Endothelial cell of umbilical vein (primary cell): ENCODE results near the gene GPBP1L1. TPM values are rescaled to one million over a fixed set of nuclear protein-coding genes. Genes with fewer than 3 reads are reported as not detected.

Experiments
- BruUV-seq: library from RNA; stranded (reverse); fragments of 400-500 nt; replicated peaks from 2 replicates; lab custom pipeline; 2021; lab: Mats Ljungman, UMichigan
- CTCF ChIA-PET: fragments of 300-600, 350-600 bp; sonication (Branson Sonifier 250); formaldehyde crosslinking; loops from one replicate; lab custom pipeline; 2021; ENCODE audit warnings: antibody characterized with exemption, inconsistent platforms; lab: Charles Lee
- POLR2A ChIA-PET: fragments of 300-600, 350-600 bp; sonication (Branson Sonifier 250); formaldehyde crosslinking; loops from one replicate; lab custom pipeline; 2021; ENCODE audit warnings: antibody characterized with exemption, inconsistent platforms; lab: Charles Lee
- DNase-seq: peaks from one replicate; pipeline ENCODE4 v3.0.0-alpha.2; 2011; ENCODE audit warnings: low read depth, low spot score
- FAIRE-seq: peaks from 2 replicates; lab custom pipeline; 2011; peaks lifted over from hg19 to GRCh38; lab: Jason Lieb, UNC
- H2AFZ ChIP-seq: 2 replicates; pipeline ENCODE4 v1.6.0; 2012; ENCODE audit warnings: low read depth, low read length, control low read depth, inconsistent platforms
- H3K27ac ChIP-seq: 2 replicates; pipeline ENCODE4 v1.5.1; 2011; ENCODE audit warnings: low read depth, mild to moderate bottlenecking, control low read depth, low read length, moderate library complexity; ENCODE audit not compliant: insufficient read depth
- H3K27me3 ChIP-seq, 2 experiments: 2 replicates each; pipeline versions ENCODE4 v1.6.0 to v1.6.1; 2011; ENCODE audit warnings: low read length in 2 of 2, mixed read lengths in 1 of 2; ENCODE audit not compliant: control insufficient read depth in 2 of 2, insufficient read depth in 2 of 2
- H3K36me3 ChIP-seq, 2 experiments: 2 replicates in 1 of 2; 3 replicates in 1 of 2; pipeline ENCODE4 v1.5.1; 2011; ENCODE audit warnings: low read length in 2 of 2, mild to moderate bottlenecking in 1 of 2, moderate library complexity in 1 of 2; ENCODE audit not compliant: control insufficient read depth in 2 of 2, insufficient read depth in 2 of 2; ENCODE audit errors: extremely low read depth in 1 of 2
- H3K4me1 ChIP-seq: 3 replicates; pipeline ENCODE4 v1.5.1; 2011; ENCODE audit warnings: mild to moderate bottlenecking, low read length; ENCODE audit not compliant: control insufficient read depth, insufficient read depth; ENCODE audit errors: extremely low read depth
- H3K4me2 ChIP-seq: 2 replicates; pipeline ENCODE4 v1.6.1; 2011; ENCODE audit warnings: low read length, control low read depth, mixed read lengths; ENCODE audit not compliant: insufficient read depth
- H3K4me3 ChIP-seq, 3 experiments: fragments of 200-600 bp in 1 of 3; sonication (generic), shearing (Covaris generic) in 1 of 3; replicated peaks in 1 of 3; 2 replicates each; pipeline ENCODE4 v1.5.1; 2011 to 2016; ENCODE audit warnings: control low read depth in 3 of 3, low read length in 3 of 3, mild to moderate bottlenecking in 2 of 3, inconsistent platforms in 1 of 3, low read depth in 1 of 3, moderate library complexity in 1 of 3; ENCODE audit not compliant: insufficient read depth in 1 of 3
- H3K79me2 ChIP-seq: 2 replicates; pipeline ENCODE4 v1.6.0; 2012; ENCODE audit warnings: low read length, inconsistent platforms; ENCODE audit not compliant: control insufficient read depth, insufficient read depth
- H3K9ac ChIP-seq: replicated peaks from 2 replicates; pipeline ENCODE3; 2011; ENCODE audit warnings: low read length, control low read depth; ENCODE audit not compliant: insufficient read depth; ENCODE audit errors: extremely low read depth
- H3K9me1 ChIP-seq: replicated peaks from 3 replicates; pipeline ENCODE4 v1.6.0; 2011; ENCODE audit warnings: mild to moderate bottlenecking, low read length; ENCODE audit not compliant: control insufficient read depth, insufficient read depth; ENCODE audit errors: extremely low read depth
- H3K9me3 ChIP-seq: replicated peaks from 2 replicates; pipeline ENCODE4 v1.5.1; 2012; ENCODE audit warnings: low read length, inconsistent platforms; ENCODE audit not compliant: control insufficient read depth, insufficient read depth
- H4K20me1 ChIP-seq: replicated peaks from 2 replicates; pipeline ENCODE3; 2011; ENCODE audit warnings: mild to moderate bottlenecking, low read length; ENCODE audit not compliant: control insufficient read depth, insufficient read depth; ENCODE audit errors: extremely low read depth
- CTCF ChIP-seq, 2 donors: IDR thresholded peaks; 1 replicate in 1 of 2; 2 replicates in 1 of 2; pipeline ENCODE4 v1.5.1; 2011; ENCODE audit warnings: low read length in 2 of 2, mild to moderate bottlenecking in 2 of 2, moderate library complexity in 2 of 2, control low read depth in 1 of 2, inconsistent platforms in 1 of 2, low read depth in 1 of 2; ENCODE audit not compliant: insufficient read depth in 1 of 2; ENCODE audit errors: extremely low read depth in 1 of 2
- EZH2 ChIP-seq: IDR thresholded peaks from 2 replicates; pipeline ENCODE4 v1.6.1; 2012; ENCODE audit warnings: borderline replicate concordance, low read depth, mild to moderate bottlenecking, moderate library complexity, low read length, inconsistent platforms; ENCODE audit not compliant: severe bottlenecking
- FOS ChIP-seq: IDR thresholded peaks from 2 replicates; pipeline ENCODE4 v1.6.1; 2011; ENCODE audit warnings: mild to moderate bottlenecking, low read length, moderate library complexity, borderline replicate concordance; ENCODE audit not compliant: insufficient read depth
- GATA2 ChIP-seq: IDR thresholded peaks from 2 replicates; pipeline ENCODE4 v1.7.0; 2011; ENCODE audit warnings: low read depth, mild to moderate bottlenecking, moderate library complexity, mixed read lengths, low read length; ENCODE audit not compliant: insufficient read length, insufficient read depth
- JUN ChIP-seq: IDR thresholded peaks from 2 replicates; pipeline ENCODE4 v1.6.1; 2011; ENCODE audit warnings: borderline replicate concordance, low read depth; ENCODE audit not compliant: insufficient read length, insufficient read depth
- MAX ChIP-seq: IDR thresholded peaks from 2 replicates; pipeline ENCODE4 v1.6.1; 2011; ENCODE audit not compliant: insufficient read depth, insufficient read length
- MYC ChIP-seq: IDR thresholded peaks from one replicate; pipeline ENCODE4 v1.6.1; 2011; ENCODE audit warnings: mild to moderate bottlenecking, low read depth, low read length
- POLR2A ChIP-seq: IDR thresholded peaks from 2 replicates; pipeline ENCODE4 v1.6.1; 2012; ENCODE audit warnings: low read depth, mild to moderate bottlenecking, control low read depth, low read length
- POLR2AphosphoS5 ChIP-seq: IDR thresholded peaks from 2 replicates; pipeline ENCODE4 v1.6.1; 2012; ENCODE audit warnings: low read depth, mild to moderate bottlenecking, control low read depth, low read length, moderate library complexity; ENCODE audit not compliant: insufficient read depth
- dilution Hi-C: fragments of 300-500 bp; cut with MboI; formaldehyde crosslinking; loops from one replicate; pipeline ENCODE4 v1.15.0; 2019; ENCODE audit warnings: low sequenced_read_pairs; ENCODE audit not compliant: extremely low pct_ligation_motif_present
- intact Hi-C: fragments of 100-400 bp; cut with micrococcal nuclease; formaldehyde crosslinking; loops from one replicate; pipeline ENCODE4 v1.10.0; 2022
- polyA plus RNA-seq, 4 experiments: library from polyadenylated mRNA; depleted of rRNA in 3 of 4; stranded (reverse) in 3 of 4; unstranded in 1 of 4; fragments of >200 nt; gene quantifications; 2 replicates each; pipeline versions ENCODE4 v1.2.1 to v1.2.3, GENCODE V29; 2011 to 2012; ENCODE audit warnings: missing spikeins in 1 of 4
- total RNA-seq: library from RNA; stranded (reverse); gene quantifications from 2 replicates; pipeline ENCODE4 v1.2.3, GENCODE V29; 2021

GPBP1L1 gene
- total and polyA plus RNA-seq, 2 donors (not counting 3 experiments of a cell fraction or from before 2014, with no cell fraction given) = 35.0 to 89.7 TPM

GRCh38 chr1:45730780-45731319 is 44.5 kb upstream of the GPBP1L1 start:
- Histone ChIP-seq H3K27me3 (no peaks in the 10 kb centered on the region), H3K79me2 (no peaks in the 10 kb centered on the region), H4K20me1 (no peaks in the 10 kb centered on the region), H3K36me3 (no peaks in the 10 kb centered on the region), H3K27ac (no peak overlapping the region), H3K9me1 (no peaks in the 10 kb centered on the region), H3K4me2 (no peak overlapping the region), H3K4me1 (no peaks in the 10 kb centered on the region), H2AFZ (no peak overlapping the region), H3K9ac (no peak overlapping the region), H3K4me3 (no peak overlapping the region), H3K9me3 (no peaks in the 10 kb centered on the region)
- dilution Hi-C loops (no loop called here), intact Hi-C loops (no loop called here)
- BruUV-seq = no TSS peak
- ChIA-PET CTCF (no interaction called here), POLR2A (no interaction called here)
- FAIRE-seq (no peak), DNase-seq (no peak)
- TF ChIP-seq JUN = no peak
- TF ChIP-seq MAX = no peak
- TF ChIP-seq EZH2 = no peak
- TF ChIP-seq FOS = no peak
- no peak for TF ChIP-seq POLR2AphosphoS5
- no peak for TF ChIP-seq GATA2
- TF ChIP-seq CTCF (IDR thresholded peaks at IDR 0.05; ENCODE audit: extremely low read depth in 1 of 2, insufficient read depth in 1 of 2, low read depth in 1 of 2, low read length in 2 of 2) = no peak
- TF ChIP-seq POLR2A = no peak
- TF ChIP-seq MYC = no peak
